ENCODE data around the gene KCNRG.
"Not testable (repeated sequence)": the region's sequence is repeated elsewhere in the genome, so short reads cannot be mapped to it uniquely, and the experiment has no call there.

KCNRG gene, protein sequence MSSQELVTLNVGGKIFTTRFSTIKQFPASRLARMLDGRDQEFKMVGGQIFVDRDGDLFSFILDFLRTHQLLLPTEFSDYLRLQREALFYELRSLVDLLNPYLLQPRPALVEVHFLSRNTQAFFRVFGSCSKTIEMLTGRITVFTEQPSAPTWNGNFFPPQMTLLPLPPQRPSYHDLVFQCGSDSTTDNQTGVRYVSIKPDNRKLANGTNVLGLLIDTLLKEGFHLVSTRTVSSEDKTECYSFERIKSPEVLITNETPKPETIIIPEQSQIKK

DNA sequence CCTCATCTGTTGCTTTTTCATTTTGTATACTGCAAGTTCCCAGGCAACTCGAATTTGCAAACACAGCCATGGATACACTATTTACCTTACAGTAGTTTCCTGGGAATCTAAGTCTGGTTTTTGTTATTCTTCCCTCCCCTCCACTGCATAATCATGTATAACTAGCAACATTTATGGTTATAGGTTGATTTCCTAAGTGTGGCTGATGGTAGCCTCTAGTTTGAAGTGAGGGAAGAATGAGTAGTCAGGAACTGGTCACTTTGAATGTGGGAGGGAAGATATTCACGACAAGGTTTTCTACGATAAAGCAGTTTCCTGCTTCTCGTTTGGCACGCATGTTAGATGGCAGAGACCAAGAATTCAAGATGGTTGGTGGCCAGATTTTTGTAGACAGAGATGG is at the start of gene KCNRG:
Gene KCNRG (plus strand): TSS at position 187 of the 400 bp plus-strand sequence. CDS start 50 bp downstream, at position 237.
- no peak for DNase-seq

DNA sequence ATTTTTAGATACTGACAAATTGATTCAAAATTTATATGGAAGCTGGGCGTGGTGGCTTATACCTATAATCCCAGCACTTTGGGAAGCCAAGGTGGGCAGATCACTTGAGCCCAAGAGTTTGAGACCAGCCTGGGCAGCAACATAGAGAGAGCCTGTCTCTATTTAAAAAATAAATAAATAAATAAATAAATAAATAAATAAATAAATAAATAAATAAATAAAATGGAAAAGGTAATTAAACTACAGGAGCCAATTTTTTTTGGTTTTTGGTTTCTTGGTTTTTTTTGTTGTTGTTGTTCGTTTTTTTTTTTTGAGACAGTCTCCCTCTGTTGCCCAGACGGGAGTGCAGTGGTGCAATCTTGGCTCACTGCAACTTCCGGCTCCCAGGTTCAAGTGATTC is 47.8 kb upstream of the KCNRG start:
- no peak for DNase-seq

DNA sequence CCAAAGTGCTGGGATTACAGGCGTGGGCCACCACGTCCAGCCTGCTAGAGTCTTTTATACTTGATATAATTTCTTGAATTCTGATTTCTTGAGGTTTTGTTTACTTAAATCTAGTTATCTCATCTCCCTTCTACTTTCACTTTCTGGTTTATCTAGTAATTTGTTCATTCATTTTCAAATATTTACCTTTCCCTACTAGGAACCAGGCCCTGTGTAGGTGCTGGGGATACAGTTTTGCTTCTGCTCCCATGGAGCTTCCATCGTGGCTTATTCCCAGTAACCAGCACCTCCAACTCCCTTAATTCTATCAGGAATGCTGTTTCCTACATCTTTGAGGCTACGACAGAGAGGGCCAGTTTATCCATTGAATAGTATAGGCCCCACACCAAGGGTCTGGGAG is 42.5 kb upstream of the KCNRG start:
- DNase-seq, result no peak

DNA sequence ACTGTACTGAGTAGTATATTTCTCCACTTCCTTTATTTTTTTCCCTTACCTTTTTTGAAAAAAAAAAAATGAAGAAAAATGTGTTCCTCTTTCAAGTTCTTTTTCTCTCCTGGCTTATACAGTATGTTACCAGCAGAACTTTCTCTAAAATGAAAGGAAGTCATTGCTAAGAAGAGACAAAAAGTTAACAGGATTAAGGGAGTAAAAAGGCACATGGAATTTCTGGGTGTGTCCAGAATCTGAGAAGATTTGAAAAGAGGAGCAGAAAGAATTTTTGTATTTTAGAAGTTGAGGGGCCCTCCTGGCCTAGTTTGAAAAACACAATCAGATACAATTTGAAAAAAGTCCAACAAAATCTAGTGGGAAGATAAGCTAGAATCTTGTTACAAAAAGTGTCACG is 39.4 kb upstream of the KCNRG start:
- no peak for DNase-seq

DNA sequence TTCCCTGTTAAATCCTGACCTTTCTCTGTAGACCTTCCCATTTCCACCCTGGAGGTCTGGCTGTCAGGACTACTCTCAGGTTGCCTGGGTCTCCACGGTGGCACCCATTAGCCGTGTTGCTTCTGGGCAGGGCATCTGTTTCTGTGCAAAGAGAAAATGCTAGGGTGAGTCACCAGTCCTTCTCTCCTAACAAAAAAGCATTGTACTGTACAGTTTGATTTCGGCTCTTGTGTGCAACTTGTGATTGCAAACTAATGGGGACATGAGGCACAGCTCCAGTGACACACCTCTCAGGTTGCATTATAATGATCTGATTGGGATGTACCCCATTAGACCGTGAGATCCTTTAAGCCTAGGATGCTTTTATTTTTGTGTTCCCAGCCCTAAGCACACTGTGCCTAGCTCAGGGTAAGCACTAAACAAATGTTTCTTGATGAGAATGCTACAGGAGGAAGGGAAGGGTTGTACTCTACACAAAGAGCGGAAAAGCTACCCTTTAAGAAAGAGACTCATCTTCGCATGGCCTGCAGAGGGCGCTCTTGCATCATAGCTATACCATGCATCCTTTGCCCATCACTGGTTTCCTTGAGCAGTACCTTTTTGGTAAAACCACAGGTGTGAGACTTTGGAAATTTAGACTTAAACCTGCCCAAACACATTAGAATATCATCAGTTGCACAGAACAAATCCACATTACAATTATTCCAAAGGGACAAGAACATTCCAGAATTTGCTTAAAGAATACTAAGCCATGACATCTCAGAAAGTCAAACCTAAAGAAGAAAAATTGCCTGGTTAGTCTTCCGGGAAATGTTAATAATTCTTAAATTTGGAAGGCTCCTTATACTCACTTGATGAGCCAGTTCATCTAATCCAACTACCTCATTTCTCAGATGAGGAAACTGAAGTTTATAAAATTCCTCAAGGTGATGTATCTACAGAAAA is 38.7 kb upstream of the KCNRG start:
- DNase-seq, result no peak

DNA sequence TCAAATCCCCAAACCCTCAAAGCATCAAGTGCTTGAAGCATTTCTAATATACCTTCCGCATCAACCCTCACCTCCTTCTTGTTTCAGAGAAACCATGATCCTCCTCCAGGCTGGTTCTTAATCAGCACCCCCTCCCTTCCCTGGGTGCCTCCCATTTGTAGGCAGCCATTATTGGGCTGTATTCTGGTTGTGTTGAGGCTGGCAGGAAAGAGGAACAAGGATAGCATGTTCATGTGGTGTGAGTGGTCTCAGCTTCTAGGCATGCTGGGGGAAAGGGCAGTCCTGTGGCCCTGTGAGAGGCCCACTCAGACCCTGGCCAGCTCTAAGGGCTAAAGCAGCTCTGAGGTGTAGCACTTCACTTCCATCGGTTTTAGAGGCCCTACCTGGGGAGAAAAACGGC is 37.3 kb upstream of the KCNRG start:
- DNase-seq, result no peak

DNA sequence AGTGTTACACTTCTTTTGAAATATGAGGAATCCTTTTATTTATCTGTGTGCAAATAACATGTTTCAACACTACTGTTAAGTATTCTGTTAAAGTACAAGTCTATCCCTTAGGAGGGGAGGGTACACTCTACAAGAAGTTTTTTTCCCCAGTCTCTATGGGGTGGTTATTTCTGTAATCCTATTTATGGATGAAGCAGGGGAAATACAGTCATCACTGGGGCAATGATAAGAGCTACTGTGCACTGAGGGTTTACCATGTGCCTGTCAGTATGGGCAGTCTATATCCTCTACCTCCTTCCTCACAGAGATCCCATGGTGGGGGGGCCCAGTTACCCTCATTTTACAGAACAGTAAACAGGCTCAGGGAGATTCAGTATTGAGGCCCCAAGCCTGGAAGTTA is 35.0 kb upstream of the KCNRG start:
- DNase-seq, result no peak

DNA sequence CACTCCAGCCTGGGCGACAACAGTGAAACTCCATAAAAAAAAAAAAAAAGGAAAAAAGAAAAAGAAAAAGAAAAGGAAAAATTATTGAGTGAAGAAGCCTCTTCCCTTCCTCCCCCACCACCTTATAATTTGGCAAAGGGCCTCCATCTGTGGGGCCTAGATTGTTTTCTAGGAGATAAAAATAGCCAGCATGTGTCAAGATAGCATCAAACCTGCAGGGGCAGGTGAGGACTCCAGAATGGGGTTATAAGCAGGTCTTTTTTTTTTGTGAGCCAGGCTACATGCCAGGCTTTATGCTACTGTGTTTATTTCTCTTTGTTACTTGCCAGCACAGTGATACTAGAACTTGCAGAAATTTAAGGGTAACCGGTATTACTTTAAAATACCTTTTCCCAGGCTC is 30.1 kb upstream of the KCNRG start:
- no peak for DNase-seq

DNA sequence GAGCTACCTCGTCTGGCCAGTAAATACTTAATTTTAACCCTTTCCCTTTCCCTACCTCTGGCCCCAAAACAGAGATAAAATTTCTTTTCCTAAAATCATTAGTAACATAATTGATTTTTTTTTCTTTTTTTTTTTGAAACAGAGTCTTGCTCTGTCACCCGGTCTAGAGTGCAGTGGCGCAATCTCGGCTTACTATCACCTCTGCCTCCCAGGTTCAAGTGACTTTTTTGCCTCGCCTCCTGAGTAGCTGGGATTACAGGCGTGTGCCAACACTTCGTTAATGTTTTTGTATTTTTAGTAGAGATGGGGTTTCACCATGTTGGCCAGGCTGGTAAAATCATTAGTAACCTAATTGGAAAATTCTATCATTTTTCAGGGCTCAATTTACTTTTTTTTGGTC is 28.8 kb upstream of the KCNRG start:
- no peak for DNase-seq

DNA sequence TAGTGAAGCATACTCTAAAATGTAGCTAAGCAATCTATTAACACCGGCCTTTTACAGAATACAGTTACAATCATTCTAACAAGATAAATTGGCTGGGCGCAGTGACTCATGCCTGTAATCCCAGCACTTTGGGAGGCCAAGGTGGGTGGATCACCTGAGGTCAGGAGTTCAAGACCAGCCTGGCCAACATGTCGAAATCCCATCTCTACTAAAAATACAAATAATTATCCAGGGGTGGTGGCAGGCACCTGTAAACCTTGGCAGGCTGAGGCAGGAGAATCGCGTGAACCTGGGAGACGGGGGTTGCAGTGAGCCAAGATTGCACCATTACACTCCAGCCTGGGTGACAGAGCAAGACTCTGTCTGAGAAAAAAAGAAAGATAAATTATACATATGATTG is 24.6 kb upstream of the KCNRG start:
- DNase-seq, result not testable (repeated sequence)

DNA sequence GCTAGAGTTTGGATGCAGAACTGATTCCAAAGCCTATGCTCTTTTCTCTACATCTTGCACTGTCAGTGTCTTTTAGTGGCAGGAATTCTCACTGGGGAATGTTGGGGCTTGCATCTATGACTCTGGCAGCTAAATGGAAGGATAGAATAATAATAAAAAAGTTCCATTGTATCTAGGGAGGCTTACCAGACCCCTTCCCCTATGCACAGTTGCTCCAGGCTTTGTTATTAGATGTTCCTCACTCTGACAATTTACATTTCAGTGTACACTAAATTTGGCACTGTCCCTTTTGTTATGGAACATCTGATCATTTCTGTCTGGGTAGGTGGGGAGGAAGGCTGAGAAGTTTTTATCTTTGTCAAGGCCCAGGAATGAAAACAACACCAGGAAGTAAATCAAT is 22.1 kb upstream of the KCNRG start:
- no peak for DNase-seq

DNA sequence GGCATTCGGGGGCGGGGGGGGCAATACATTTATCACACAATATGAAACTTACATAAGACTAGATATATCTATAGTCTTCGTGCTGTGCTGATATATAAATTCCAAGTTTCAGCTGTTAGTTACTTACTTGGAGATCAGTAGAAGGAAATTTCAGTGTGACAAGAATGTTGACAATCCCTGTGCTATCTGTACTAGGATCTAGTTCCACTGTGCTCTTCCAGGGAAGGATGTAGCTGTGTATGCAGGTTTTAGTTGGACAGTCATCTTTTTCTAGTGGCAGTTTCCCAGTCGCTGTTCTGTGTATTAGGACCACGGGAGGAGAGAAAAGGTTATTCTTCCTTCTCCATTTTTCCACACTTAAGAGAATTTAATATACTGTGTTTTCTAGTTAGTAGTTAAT is 21.6 kb upstream of the KCNRG start:
- no peak for DNase-seq

DNA sequence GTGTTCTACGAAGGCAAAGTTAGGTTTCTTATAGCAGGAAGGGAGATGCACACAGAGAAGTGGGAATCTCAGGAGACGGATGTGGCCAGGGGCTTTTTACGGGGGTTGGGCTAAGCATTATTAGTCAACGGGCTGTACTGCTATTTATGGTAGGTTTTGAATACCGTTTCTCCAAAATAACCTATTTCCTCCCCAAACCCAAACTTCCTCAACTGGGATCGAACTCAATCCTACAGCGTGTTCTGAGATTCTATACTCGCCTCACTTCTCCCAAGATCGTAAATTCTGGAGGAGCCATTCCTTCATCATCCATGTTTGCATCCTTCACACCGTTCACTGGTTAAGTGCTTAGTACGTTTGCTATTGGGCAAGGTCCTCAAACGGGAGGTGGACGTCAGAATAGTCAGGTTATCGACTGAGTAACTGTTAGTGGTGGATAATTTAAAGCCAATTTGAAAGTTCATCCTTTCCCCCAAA is 19.6 kb upstream of the KCNRG start:
- no peak for DNase-seq

DNA sequence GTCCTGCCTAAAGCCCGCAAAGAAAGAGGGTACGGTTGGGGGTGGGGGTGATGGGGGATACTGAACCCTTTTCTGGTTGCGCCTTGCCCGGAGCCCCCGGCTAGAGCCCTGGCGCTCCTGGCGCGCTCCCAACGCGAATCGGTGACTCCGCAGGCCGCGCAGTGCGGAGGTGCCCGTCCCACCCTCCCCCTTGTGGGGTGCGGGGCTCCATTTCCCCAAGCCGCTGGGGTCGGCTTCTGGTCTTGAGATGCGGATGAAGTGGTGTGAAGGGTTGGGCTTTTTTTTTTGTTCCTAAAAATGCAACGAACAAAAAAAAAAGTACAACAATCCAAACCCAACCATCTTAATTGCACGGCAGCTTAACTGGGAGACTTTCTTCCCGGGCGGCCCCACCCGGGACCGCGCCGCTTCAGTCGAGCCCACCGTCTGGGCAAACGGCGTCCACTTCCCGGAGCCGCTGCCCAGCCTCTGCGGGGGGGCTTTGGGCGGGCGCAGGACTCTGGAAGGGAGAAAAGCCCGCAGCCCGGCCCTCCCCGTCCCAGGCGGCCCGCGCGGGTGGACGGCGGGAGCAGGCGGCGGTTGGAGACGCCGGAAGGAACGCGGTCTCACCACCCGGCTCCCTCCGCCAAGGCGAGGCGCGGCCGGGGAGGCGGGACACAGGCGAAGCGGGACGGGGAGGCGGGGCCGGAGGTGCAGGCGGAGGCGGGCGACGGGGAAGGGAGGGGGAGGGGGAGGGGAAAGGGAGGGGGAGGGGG is 18.9 kb upstream of the KCNRG start:
- peak; percentile 82 for DNase-seq

DNA sequence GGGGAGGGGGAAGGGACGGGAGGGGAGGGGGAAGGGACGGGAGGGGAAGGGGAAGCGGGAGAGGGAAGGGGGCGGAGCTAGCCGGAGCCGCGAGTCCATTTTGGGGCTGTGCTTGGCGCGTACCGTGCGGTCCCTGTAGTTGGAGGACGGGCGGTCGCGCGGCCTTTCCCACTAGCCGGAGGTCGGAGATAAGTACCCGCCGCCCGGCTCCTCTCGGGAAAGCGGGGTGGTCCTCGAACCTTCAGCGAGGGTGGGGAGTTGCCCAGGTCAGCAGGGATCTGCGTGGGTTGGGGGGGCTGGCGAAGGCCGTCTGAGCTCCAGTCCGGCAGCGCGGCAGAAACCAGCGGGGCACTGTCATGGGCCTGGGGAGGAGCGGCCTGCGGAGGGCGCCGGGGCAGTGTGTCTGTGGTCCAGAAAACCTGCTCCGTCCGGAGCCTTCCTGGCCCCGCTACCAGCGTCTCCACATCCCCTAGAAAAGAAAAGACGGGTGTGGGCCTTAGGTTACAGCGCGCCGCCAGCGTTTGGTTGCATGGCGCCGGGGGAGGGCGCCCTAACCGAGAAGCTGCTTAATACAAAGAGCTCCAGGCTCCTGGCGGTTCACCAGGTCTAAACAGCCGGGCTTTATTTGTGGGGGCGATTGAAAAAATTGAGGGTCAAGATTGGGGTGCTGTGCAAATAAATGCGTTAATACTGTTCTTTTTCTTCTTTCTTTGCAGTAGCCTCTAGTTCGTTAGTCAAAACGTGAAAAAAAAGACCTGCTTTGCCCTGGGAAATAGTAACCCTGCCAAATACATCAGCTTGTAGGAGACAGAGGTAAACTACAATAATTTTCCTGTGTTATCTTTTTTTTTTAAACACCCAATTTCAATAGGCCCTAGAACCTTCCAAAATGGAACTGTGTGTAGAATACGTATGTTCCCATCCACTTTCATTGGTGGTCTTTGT is 18.0 kb upstream of the KCNRG start, which contains the start of gene TRIM13:
Gene TRIM13 (plus strand): TSS at position 92 of the 945 bp plus-strand sequence. CDS start 14,899 bp downstream, outside the sequence.
- DNase-seq, result peak; percentile 78

DNA sequence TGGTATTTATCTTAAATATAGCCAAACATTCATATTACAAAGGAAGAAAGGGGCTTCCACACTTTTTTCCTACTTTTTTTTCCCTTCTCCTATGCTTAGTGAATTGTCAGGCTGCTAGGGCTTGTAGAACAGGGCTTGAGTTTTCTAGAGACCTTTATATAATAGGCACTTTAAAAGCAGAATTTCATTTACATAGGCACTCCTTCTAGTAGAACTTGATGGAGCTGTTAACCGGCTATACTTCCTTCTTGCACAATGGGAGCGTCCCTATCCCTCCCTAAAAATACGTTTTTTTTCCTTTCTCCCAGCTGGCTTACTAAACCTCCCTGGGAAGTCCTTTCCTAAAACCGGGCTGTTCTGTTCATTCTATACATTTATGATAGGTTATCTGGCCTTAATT is 17.3 kb upstream of the KCNRG start:
- no peak for DNase-seq

DNA sequence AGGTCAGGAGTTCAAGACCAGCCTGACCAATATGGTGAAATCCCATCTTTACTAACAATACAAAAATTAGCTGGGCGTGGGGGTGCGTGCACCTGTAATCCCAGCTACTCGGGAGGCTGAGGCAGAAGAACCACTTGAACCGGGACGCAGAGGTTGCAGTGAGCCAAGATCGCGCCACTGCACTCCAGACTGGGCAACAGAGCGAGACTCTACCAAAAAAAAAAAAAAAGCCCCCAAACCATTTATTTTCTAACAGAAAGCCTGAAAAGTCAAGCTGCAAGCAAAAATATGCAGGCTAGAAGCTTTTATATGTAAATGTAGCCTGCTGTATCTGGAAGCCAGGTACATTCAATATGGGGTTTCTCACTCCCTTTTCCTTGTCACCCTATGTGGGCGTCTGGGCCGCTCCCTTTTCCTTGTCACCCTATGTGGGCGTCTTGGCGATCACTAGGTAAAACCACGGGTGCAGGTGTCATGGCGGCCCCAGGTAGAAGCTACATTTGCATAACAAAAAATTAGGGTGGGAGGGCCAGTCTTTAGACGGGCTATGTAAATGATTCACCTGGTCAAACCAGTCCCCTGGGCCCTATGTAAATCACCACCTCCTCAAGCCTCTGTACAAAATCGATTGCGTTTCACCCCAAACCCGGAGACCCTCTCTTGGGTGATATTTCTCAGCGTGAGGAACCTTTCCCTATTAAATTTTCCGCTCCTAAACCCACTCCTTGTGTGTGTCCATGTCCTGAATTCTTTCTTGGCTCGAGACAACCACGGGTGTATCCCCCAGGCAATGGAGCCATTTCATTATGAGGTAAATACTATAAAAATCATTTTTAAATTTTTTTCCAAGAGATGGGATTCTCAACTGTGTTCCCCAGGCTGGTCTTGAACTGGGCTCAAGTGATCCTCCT is 16.3 kb upstream of the KCNRG start:
- no peak for DNase-seq

DNA sequence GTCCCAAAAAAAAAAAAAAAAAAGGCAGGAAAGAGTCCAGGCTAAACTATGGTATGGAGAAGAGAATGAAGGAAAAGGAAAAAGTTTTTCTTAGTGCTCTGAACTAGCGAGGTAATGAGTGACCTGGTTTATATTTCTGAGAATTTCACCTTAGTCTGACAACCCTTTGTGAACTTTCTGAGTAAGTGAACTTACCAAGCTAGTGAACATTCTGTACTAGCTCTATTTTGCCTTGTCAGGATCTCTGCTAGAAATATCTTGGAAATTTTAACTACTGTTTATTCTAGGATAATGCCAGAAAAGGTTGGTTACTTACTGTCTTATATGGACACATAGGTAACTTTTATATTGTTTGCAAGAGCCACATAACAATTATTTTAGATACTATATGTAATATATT is 14.0 kb upstream of the KCNRG start:
- DNase-seq, result no peak

DNA sequence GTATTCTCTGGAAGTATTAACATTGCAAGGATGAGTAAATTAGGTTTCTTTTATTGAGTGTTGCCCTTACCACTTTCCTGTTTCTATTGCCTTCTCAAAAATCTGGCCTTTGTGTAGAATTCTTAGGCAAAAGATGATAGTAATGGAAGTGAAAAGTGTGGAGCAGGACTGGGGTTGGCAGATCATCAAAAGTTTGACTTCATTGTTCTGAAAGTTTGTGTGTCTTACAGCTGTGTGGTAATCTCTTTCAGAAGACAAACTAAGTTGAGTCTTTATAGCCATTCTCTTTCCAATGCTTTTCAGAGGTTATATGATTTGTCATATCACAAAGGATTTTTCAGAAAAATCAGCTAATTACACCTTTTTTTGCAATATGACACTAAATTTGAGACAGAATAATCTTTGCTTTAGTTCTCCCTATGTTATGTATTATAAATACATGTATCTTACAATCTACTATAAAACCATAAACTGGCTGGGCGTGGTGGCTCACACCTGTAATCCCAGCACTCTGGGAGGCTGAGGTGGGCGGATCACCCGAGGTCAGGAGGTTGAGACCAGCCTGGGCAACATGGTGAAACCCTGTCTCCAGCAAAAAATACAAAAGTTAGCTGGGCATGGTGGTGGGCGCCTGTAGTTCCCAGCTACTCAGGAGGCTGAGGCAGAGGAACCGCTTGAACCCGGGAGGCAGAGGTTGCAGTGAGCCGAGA is 8.7 kb upstream of the KCNRG start:
- no peak for DNase-seq

DNA sequence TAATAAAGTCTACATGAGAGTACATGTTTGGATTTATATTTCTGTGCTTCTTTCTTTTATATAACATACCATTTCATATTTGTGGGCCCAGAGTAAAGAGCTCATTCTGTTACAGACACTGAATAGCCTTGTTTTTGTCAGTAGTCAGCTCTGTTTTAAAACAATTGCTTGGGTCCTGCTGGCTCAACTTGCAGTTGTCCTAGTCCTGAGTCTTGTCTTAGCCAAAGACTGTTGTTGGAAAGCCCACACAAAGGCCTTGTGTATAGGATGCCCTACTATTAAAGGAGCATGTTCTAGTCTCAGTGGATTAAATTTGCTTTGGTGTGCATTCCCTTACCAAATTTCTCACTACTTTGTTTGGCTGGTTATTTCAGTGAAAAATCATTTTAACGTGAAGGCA is 3.8 kb upstream of the KCNRG start:
- no peak for DNase-seq

Measured in NCI-H226 (cell line).